Measurements from ENCODE around the gene UNC5B. TPM values are rescaled to one million over a fixed set of nuclear protein-coding genes. Genes with fewer than 3 reads are reported as not detected.

The UNC5B gene
- total RNA-seq, 4 donors from 2014 or later = 5.3 to 26.6 (median 17.7) TPM

DNA sequence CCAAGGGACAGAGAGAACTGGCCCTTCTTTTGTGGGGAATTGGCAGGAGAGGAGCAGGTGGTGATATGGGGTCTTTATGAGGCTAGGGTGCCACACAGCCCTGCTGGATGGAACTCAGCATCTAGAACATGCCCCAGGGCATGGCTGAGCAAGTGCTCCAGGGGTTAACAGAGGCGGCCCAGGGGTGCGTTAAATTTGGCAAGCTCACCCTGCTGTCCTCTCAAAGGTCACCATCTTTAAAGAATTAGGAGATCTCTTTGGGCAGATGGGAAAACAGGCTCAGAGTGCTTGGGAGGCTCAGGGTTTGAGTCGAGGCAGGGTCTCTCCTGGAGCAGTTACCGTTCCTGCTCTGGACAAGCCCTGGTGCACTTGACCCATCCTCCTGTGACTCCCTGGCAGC lies 21.4 kb upstream of the UNC5B start:
- Histone ChIP-seq H3K27ac (no peak overlapping the region), H3K36me3 (no peaks in the 10 kb centered on the region), H3K4me1 (peaks cover 0 to 4% of the 10 kb centered on the region in 2 donors), H3K9me3 (no peaks in the 10 kb centered on the region), H3K4me3 (no peak overlapping the region), H3K27me3 (no peaks in the 10 kb centered on the region)
- TF ChIP-seq POLR2A (IDR thresholded peaks at IDR 0.05) = no peak
- TF ChIP-seq, protein P1, sequence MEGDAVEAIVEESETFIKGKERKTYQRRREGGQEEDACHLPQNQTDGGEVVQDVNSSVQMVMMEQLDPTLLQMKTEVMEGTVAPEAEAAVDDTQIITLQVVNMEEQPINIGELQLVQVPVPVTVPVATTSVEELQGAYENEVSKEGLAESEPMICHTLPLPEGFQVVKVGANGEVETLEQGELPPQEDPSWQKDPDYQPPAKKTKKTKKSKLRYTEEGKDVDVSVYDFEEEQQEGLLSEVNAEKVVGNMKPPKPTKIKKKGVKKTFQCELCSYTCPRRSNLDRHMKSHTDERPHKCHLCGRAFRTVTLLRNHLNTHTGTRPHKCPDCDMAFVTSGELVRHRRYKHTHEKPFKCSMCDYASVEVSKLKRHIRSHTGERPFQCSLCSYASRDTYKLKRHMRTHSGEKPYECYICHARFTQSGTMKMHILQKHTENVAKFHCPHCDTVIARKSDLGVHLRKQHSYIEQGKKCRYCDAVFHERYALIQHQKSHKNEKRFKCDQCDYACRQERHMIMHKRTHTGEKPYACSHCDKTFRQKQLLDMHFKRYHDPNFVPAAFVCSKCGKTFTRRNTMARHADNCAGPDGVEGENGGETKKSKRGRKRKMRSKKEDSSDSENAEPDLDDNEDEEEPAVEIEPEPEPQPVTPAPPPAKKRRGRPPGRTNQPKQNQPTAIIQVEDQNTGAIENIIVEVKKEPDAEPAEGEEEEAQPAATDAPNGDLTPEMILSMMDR (IDR thresholded peaks at IDR 0.05) = no peak
- DNase-seq = no peak
- intact Hi-C loops (cut with DNase I; ENCODE audit: low total_unique reads) = no loop called here

DNA sequence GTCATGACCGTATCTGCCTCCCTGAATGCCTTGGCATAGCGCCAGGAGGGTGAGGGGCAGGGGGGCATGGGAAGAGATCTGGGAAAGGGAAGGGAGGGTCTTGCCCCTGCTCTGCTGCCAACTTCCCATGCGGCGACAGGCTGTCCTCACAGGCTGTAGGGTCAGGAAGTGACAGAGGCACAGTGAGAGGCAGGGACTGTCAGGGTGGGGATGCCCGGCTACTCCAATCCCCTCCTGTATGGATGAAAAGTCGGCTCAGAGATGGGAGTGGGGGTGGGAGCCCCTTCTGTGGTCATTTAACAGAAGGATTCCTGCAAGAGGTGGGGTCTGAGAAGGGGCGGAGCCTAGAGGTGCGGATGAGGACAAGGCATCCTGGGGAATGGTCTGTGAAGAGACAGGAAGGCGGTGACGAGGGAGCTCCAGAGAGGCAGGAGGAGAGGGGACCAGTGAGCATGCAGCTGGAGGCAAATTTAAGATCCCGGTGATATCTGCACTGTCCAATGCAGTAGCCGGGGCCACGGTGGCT lies 20.8 kb upstream of the UNC5B start:
- H3K4me1 ChIP-seq = peaks cover 0 to 4% of the 10 kb centered on the region in 2 donors
- intact Hi-C loops (cut with DNase I; ENCODE audit: low total_unique reads) = no loop called here

DNA sequence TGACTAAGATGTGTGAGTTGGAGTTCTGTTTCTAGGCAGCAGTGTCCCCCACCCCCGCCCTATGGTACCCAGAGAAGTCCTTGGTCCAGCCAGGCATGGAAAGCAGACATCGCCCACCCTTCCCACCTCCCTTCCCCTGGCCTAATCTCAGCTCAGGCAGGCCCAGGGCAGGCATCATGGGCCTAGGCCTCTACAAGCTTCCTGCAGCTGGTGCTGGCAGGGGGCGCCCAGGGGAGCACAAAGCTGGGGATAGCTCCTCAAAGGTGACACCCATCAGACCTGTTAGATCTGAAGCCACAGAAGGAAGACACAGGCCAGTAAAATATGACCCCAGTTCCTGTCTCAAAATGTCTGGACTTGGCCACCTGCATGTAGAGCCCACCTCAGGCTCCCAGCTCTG lies 18.9 kb upstream of the UNC5B start:
- H3K9me3 ChIP-seq = peaks cover 0 to 7% of the 10 kb centered on the region in 2 donors
- intact Hi-C loops (cut with DNase I; ENCODE audit: low total_unique reads) = no loop called here
- H3K36me3 ChIP-seq = no peaks in the 10 kb centered on the region
- H3K4me3 ChIP-seq = no peak overlapping the region
- TF ChIP-seq, protein P1 (IDR thresholded peaks at IDR 0.05) = no peak
- no peak for TF ChIP-seq POLR2A (IDR thresholded peaks at IDR 0.05)
- H3K4me1 ChIP-seq = no peaks in the 10 kb centered on the region
- DNase-seq = no peak
- no peaks in the 10 kb centered on the region for H3K27me3 ChIP-seq
- no peak overlapping the region for H3K27ac ChIP-seq

More for the DNA sequence above, 20.8 kb upstream of the UNC5B start:
- Histone ChIP-seq H3K9me3 (no peaks in the 10 kb centered on the region), H3K27me3 (no peaks in the 10 kb centered on the region), H3K36me3 (no peaks in the 10 kb centered on the region), H3K27ac (no peak overlapping the region), H3K4me3 (no peak overlapping the region)
- TF ChIP-seq POLR2A (IDR thresholded peaks at IDR 0.05) = no peak
- TF ChIP-seq, protein P1 (IDR thresholded peaks at IDR 0.05) = no peak
- DNase-seq = no peak

DNA sequence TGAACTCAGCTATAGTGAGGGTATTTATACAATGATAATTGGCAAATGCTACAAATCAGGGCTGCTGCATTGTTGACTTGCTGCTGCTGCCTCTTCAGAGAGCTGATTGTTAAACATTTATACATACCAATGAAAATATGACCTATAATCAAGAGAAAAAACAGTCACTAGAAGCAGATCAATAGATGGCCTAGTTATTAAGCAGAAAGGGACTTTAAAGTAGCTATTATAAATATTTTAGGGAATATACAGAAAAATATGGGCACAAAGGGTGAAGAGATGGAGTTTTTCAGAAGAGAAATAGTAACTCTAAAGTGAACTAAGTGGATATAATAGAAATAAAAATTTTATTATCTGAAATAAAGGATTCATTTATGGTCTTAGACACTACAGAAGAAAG lies 14.4 kb upstream of the UNC5B start:
- no peaks in the 10 kb centered on the region for H3K27me3 ChIP-seq
- H3K4me1 ChIP-seq = no peaks in the 10 kb centered on the region
- intact Hi-C loops (cut with DNase I; ENCODE audit: low total_unique reads) = no loop called here
- H3K27ac ChIP-seq = no peak overlapping the region
- H3K4me3 ChIP-seq = no peak overlapping the region
- H3K9me3 ChIP-seq = peaks cover 0 to 7% of the 10 kb centered on the region in 2 donors
- H3K36me3 ChIP-seq = no peaks in the 10 kb centered on the region
- TF ChIP-seq, protein P1 (IDR thresholded peaks at IDR 0.05) = no peak
- TF ChIP-seq POLR2A (IDR thresholded peaks at IDR 0.05) = no peak
- no peak for DNase-seq

DNA sequence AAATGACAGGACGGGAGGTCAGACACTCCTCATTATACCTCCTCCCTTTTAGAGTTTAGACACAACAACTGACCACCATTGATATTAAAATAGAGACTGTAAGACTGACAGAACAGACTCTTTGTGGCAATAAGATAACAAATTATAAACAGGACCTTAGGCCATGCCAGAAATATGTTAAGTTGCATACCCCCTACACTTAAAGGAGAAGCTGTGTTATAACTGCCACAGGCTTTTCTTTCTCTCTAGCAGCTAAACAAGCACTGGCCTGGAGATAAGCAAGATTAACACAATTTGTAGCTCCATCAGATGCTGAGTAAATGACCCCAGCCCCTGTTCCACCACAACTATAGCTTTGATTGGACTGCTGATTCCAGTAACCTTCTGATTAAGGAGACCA lies 10.5 kb upstream of the UNC5B start:
- Histone ChIP-seq H3K27me3 (no peaks in the 10 kb centered on the region), H3K4me3 (no peak overlapping the region), H3K4me1 (no peaks in the 10 kb centered on the region), H3K27ac (no peak overlapping the region), H3K9me3 (peaks cover 0 to 7% of the 10 kb centered on the region in 2 donors), H3K36me3 (no peaks in the 10 kb centered on the region)
- intact Hi-C loops (cut with DNase I; ENCODE audit: low total_unique reads) = no loop called here
- no peak for TF ChIP-seq POLR2A (IDR thresholded peaks at IDR 0.05)
- TF ChIP-seq, protein P1 (IDR thresholded peaks at IDR 0.05) = no peak
- DNase-seq = no peak
